ENCODE results near the gene GSG1L. TPM values are rescaled to one million over a fixed set of nuclear protein-coding genes. Genes with fewer than 3 reads are reported as not detected.
A peak's percentile ranks its signal among the peaks of the same experiment; 100 is the strongest.

The GSG1L gene
- polyA plus RNA-seq, 2 donors = 0.12 to 0.19 TPM

DNA sequence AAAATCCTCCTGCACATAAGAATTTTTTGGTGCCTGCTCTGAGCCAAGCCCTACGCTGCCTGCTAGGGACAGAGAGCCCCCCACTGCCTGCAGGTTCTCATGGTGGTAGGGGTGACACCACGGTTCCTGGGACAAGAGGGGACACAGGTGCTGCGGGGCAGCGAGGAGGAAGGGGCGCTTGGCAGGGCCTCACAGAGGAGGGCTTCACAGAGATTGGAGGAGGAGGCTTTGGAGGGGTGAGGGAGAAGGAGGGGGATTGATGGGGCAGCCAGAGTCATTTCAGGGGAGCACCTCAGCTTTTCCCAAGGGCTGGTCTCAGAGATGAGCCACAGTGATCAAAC lies 29.8 kb upstream of the GSG1L start:
- peak overlapping the region in 1 of 2 donors; percentile 86 for H3K27ac ChIP-seq (ENCODE audit: low read depth in 2 of 2, low read length in 1 of 2)
- H3K27me3 ChIP-seq (ENCODE audit: control insufficient read depth in 1 of 2, insufficient read depth in 2 of 2, low read length in 2 of 2) = no peaks in the 10 kb centered on the region
- peaks cover 3 to 5% of the 10 kb centered on the region in 2 donors for H3K36me3 ChIP-seq (ENCODE audit: control insufficient read depth in 2 of 2, insufficient read depth in 2 of 2, low read length in 1 of 2)
- H3K9me3 ChIP-seq (ENCODE audit: control insufficient read depth in 2 of 2, insufficient read depth in 1 of 2, low read depth in 1 of 2, low read length in 1 of 2) = no peaks in the 10 kb centered on the region
- H3K4me1 ChIP-seq (ENCODE audit: control insufficient read depth in 2 of 2, insufficient read depth in 2 of 2, low read length in 1 of 2) = peaks cover 3 to 21% of the 10 kb centered on the region in 2 donors
- WGBS, 2 donors = 80 to 85% methylated on average over 5 of the region's 5 CpGs
- H3K4me3 ChIP-seq (ENCODE audit: low read depth in 1 of 2, low read length in 2 of 2) = no peak overlapping the region

DNA sequence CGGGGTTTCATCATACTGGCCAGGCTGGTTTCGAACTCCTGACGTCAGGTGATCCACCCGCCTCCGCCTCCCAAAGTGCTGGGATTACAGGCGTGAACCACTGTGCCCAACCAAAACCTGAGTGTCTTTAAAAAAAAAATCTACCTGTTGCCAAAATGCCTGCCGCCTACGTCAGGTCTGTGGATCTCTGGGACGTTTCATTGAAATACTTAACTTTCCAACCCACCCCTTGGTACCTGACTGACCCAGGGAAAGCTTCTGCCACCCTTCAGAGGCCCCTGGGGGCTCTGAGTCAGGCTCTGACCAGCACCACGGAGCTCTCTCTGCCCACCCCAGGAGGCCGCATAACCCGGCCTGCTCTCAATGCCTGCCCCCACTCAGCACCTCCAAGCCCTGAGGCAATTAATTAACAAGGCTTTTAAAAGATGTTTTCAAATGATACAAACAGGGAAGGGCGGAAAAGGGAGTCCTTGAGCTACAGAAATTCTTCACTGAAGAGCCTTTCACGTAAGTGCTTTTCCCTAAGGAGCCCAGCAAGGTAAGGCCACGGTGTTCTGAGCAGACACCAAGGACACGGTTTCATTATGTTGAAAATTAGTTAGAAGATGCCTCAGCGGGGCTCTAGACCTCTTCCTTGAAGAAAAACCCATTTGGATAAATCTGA lies 29.3 kb upstream of the GSG1L start:
- peaks cover under 1 to 3% of the 10 kb centered on the region in 2 donors for H3K36me3 ChIP-seq (ENCODE audit: control insufficient read depth in 2 of 2, insufficient read depth in 2 of 2, low read length in 1 of 2)
- 50 to 63% methylated on average over 17 of the region's 17 CpGs for WGBS, 2 donors
- H3K4me3 ChIP-seq (ENCODE audit: low read depth in 1 of 2, low read length in 2 of 2) = no peak overlapping the region
- H3K9me3 ChIP-seq (ENCODE audit: control insufficient read depth in 2 of 2, insufficient read depth in 1 of 2, low read depth in 1 of 2, low read length in 1 of 2) = no peaks in the 10 kb centered on the region
- peaks cover 3 to 21% of the 10 kb centered on the region in 2 donors for H3K4me1 ChIP-seq (ENCODE audit: control insufficient read depth in 2 of 2, insufficient read depth in 2 of 2, low read length in 1 of 2)
- H3K27me3 ChIP-seq (ENCODE audit: control insufficient read depth in 1 of 2, insufficient read depth in 2 of 2, low read length in 2 of 2) = no peaks in the 10 kb centered on the region
- peak overlapping the region; percentile 62 to 86 for H3K27ac ChIP-seq (ENCODE audit: low read depth in 2 of 2, low read length in 1 of 2)

DNA sequence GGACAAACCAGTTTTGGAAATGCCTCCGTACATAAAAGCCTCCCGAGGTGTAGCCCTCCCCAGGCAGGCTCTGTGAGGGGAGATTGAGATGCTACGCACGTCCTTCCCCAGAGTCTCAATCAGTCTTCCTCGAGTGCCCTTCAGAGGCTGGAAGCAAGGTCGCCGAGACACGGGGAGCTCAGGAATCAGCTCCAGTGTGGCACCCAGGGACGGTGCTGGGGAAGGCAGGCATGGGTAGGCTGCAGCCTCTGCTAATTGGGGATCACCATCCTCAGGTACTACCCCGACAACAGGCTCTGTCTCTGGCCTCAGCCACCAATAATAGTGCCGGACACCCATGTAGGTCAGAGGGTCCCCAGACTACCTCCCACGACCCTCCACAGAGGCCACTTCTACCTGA lies 28.1 kb upstream of the GSG1L start:
- H3K27me3 ChIP-seq (ENCODE audit: control insufficient read depth in 1 of 2, insufficient read depth in 2 of 2, low read length in 2 of 2) = no peaks in the 10 kb centered on the region
- H3K27ac ChIP-seq (ENCODE audit: low read depth in 2 of 2, low read length in 1 of 2) = no peak overlapping the region
- H3K36me3 ChIP-seq (ENCODE audit: control insufficient read depth in 2 of 2, insufficient read depth in 2 of 2, low read length in 1 of 2) = no peaks in the 10 kb centered on the region
- no peaks in the 10 kb centered on the region for H3K9me3 ChIP-seq (ENCODE audit: control insufficient read depth in 2 of 2, insufficient read depth in 1 of 2, low read depth in 1 of 2, low read length in 1 of 2)
- H3K4me1 ChIP-seq (ENCODE audit: control insufficient read depth in 2 of 2, insufficient read depth in 2 of 2, low read length in 1 of 2) = peaks cover 3 to 15% of the 10 kb centered on the region in 2 donors
- H3K4me3 ChIP-seq (ENCODE audit: low read depth in 1 of 2, low read length in 2 of 2) = no peak overlapping the region
- 83 to 85% methylated on average over 12 of the region's 12 CpGs for WGBS, 2 donors

DNA sequence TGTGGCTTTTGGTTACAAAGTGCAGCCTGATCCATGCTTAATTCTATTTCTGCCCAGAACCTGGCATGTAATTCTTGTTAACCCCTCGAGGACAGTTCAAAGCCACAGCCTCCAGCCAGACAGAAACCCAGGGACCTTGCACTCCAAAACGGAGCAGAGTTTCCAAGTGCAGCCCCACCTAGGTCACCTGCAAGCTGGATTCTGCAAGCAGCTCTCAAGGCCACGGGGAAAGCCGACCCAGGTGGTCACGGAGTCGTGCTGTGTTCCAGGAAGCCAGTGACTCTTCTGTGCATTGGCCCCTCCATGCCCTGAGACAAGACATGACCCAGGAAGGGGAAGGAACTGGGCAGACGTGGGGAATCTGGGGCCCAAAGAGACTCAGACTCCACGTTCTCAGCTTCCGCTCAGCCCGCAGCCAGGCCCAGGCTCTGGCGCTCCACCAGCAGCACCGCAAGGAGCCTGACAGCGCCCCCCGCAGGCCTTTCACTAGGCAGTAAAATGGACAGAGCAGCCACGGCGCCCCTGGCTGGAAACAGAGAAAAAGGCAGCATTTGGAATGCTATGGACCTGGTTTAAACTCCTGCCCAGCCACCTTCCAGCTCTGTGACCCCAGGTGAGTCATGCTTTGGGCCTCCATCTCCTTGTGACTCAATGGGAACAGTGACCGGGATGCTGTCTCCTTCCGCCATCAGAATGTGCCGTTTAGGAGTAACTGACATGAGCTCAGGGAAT lies 27.3 kb upstream of the GSG1L start:
- 78 to 79% methylated on average over 19 of the region's 19 CpGs for WGBS, 2 donors
- H3K4me1 ChIP-seq (ENCODE audit: control insufficient read depth in 2 of 2, insufficient read depth in 2 of 2, low read length in 1 of 2) = peaks cover 3 to 13% of the 10 kb centered on the region in 2 donors
- H3K36me3 ChIP-seq (ENCODE audit: control insufficient read depth in 2 of 2, insufficient read depth in 2 of 2, low read length in 1 of 2) = no peaks in the 10 kb centered on the region
- no peak overlapping the region for H3K4me3 ChIP-seq (ENCODE audit: low read depth in 1 of 2, low read length in 2 of 2)
- H3K9me3 ChIP-seq (ENCODE audit: control insufficient read depth in 2 of 2, insufficient read depth in 1 of 2, low read depth in 1 of 2, low read length in 1 of 2) = no peaks in the 10 kb centered on the region
- no peaks in the 10 kb centered on the region for H3K27me3 ChIP-seq (ENCODE audit: control insufficient read depth in 1 of 2, insufficient read depth in 2 of 2, low read length in 2 of 2)
- H3K27ac ChIP-seq (ENCODE audit: low read depth in 2 of 2, low read length in 1 of 2) = peak overlapping the region in 1 of 2 donors; percentile 16

DNA sequence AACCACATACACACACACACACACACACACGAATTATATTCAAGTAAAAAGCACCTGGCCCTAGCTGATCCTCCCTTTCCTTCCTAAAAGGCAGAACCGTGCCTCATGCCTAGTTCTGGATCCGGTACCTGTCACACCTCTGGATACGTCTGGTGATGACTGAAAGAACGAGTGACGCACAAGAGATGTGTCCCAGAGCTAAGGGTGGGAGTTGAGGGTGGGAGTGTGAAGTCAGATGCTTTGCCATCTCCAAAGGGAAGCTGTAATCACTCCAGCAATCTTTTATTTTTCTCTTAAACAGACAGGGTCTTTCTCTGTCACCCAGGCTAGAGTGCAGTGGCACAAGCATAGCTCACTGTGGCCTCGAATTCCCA lies 26.5 kb upstream of the GSG1L start:
- 81 to 85% methylated on average over 7 of the region's 7 CpGs for WGBS, 2 donors
- H3K9me3 ChIP-seq (ENCODE audit: control insufficient read depth in 2 of 2, insufficient read depth in 1 of 2, low read depth in 1 of 2, low read length in 1 of 2) = no peaks in the 10 kb centered on the region

DNA sequence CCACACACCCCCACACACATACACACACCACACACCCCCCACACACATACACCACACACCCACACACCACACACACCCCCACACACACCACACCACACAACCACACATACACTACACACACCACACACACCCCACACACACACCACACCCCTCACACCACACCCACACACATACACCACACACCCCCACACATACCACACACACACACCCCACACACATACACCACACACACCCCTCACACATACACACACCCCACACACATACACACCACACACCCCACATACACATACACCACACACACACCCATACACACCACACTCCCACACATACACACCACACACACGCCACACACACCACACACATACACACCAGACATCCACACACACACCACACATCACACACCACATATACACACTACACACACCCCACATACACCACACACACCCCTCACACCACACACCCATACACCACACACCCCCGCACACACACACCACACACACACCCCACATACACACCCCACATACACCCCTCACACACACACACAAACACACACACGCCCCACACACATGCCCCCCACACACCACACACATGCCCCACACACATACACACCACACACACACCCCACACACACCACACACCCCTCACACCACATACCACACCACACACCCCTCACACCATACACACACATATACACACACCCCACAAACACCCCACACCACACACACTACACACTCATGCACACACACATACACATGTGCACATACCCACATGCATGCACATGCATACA lies 25.9 kb upstream of the GSG1L start:
- H3K27ac ChIP-seq (ENCODE audit: low read depth in 2 of 2, low read length in 1 of 2) = no peak overlapping the region
- no peak overlapping the region for H3K4me3 ChIP-seq (ENCODE audit: low read depth in 1 of 2, low read length in 2 of 2)
- no peaks in the 10 kb centered on the region for H3K27me3 ChIP-seq (ENCODE audit: control insufficient read depth in 1 of 2, insufficient read depth in 2 of 2, low read length in 2 of 2)
- H3K36me3 ChIP-seq (ENCODE audit: control insufficient read depth in 2 of 2, insufficient read depth in 2 of 2, low read length in 1 of 2) = no peaks in the 10 kb centered on the region
- 94 to 96% methylated on average over 3 of the region's 3 CpGs for WGBS, 2 donors
- H3K4me1 ChIP-seq (ENCODE audit: control insufficient read depth in 2 of 2, insufficient read depth in 2 of 2, low read length in 1 of 2) = peaks cover 3 to 19% of the 10 kb centered on the region in 2 donors
- no peaks in the 10 kb centered on the region for H3K9me3 ChIP-seq (ENCODE audit: control insufficient read depth in 2 of 2, insufficient read depth in 1 of 2, low read depth in 1 of 2, low read length in 1 of 2)

More for the DNA sequence above, 26.5 kb upstream of the GSG1L start:
- Histone ChIP-seq H3K36me3 (ENCODE audit: control insufficient read depth in 2 of 2, insufficient read depth in 2 of 2, low read length in 1 of 2) (no peaks in the 10 kb centered on the region), H3K4me3 (ENCODE audit: low read depth in 1 of 2, low read length in 2 of 2) (no peak overlapping the region), H3K4me1 (ENCODE audit: control insufficient read depth in 2 of 2, insufficient read depth in 2 of 2, low read length in 1 of 2) (peaks cover 3 to 15% of the 10 kb centered on the region in 2 donors), H3K27ac (ENCODE audit: low read depth in 2 of 2, low read length in 1 of 2) (no peak overlapping the region), H3K27me3 (ENCODE audit: control insufficient read depth in 1 of 2, insufficient read depth in 2 of 2, low read length in 2 of 2) (no peaks in the 10 kb centered on the region)

DNA sequence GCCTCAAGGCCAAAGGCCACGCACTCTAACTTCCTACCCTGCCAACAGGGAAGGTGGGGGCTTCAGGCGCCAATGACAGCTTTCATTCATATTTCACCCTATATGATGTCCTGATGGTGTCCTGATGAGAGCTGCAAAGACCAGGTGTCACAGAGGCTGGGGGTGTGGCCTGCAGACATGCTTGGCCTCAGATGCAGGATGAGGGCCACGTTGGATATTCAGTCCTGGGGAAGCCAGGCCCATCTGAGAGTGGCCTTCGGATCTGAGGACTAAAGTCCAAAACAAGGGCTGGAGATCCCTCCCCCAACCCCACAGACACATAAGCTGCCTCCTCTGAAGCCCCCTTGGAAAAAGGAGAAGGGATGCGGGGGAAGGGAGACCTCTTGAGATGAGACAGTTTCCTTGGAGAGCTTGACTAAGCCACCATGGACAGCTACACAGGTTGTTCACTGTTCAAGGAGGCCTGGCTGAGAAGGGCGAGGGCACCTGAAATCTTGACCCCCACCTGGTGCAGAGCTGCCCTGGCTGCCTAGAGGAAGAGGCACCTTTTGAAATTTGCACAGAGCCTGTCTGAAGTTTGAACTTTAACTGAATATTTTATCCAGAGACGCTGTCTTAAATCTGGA lies 24.3 kb upstream of the GSG1L start:
- H3K9me3 ChIP-seq (ENCODE audit: control insufficient read depth in 2 of 2, insufficient read depth in 1 of 2, low read depth in 1 of 2, low read length in 1 of 2) = no peaks in the 10 kb centered on the region
- H3K4me3 ChIP-seq (ENCODE audit: low read depth in 1 of 2, low read length in 2 of 2) = no peak overlapping the region
- no peaks in the 10 kb centered on the region for H3K36me3 ChIP-seq (ENCODE audit: control insufficient read depth in 2 of 2, insufficient read depth in 2 of 2, low read length in 1 of 2)
- H3K4me1 ChIP-seq (ENCODE audit: control insufficient read depth in 2 of 2, insufficient read depth in 2 of 2, low read length in 1 of 2) = peaks cover under 1 to 19% of the 10 kb centered on the region in 2 donors
- no peaks in the 10 kb centered on the region for H3K27me3 ChIP-seq (ENCODE audit: control insufficient read depth in 1 of 2, insufficient read depth in 2 of 2, low read length in 2 of 2)
- WGBS, 2 donors = 84 to 88% methylated on average over 7 of the region's 7 CpGs
- no peak overlapping the region for H3K27ac ChIP-seq (ENCODE audit: low read depth in 2 of 2, low read length in 1 of 2)

DNA sequence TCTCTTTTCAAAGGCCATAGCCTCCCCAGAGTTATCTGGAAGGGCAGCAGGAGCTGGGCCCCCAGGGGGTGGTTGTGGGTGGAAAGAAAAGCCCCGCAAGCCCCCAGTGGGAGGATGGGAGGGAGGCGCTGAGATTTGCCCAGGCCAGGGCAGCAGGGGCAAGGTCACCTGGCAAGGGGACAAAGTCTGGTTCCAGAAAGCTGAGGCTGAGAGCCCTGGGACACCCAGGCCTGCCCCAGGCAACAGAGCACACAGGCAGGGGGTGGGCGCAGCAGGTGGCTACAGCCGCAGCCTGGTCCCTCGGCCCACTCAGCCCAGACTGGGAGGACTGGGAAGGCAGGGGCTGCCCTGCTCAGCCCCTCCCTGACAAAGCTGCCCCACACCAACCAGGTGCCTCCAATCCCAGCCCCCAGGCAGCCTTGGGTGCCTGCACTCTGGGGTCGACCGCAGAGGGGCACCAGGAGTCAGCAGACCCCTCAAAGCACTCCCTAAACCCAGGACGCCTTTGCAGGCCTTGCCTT lies 23.7 kb upstream of the GSG1L start:
- WGBS, 2 donors = 91% methylated on average over 8 of the region's 8 CpGs
- Histone ChIP-seq H3K27me3 (ENCODE audit: control insufficient read depth in 1 of 2, insufficient read depth in 2 of 2, low read length in 2 of 2) (no peaks in the 10 kb centered on the region), H3K4me3 (ENCODE audit: low read depth in 1 of 2, low read length in 2 of 2) (no peak overlapping the region), H3K27ac (ENCODE audit: low read depth in 2 of 2, low read length in 1 of 2) (no peak overlapping the region), H3K9me3 (ENCODE audit: control insufficient read depth in 2 of 2, insufficient read depth in 1 of 2, low read depth in 1 of 2, low read length in 1 of 2) (no peaks in the 10 kb centered on the region), H3K4me1 (ENCODE audit: control insufficient read depth in 2 of 2, insufficient read depth in 2 of 2, low read length in 1 of 2) (peaks cover 0 to 20% of the 10 kb centered on the region in 2 donors), H3K36me3 (ENCODE audit: control insufficient read depth in 2 of 2, insufficient read depth in 2 of 2, low read length in 1 of 2) (no peaks in the 10 kb centered on the region)

Measured in esophagus (tissue), 2 donors.